HG03442 (cell line): Measurements from ENCODE around the gene EPHB1.
A peak's percentile ranks its signal among the peaks of the same experiment; 100 is the strongest.
"Not testable (repeated sequence)": the region's sequence is repeated elsewhere in the genome, so short reads cannot be mapped to it uniquely, and the experiment has no call there.

Experiments used
- ATAC-seq: cut with Tn5 transposase; IDR thresholded peaks from one replicate; pipeline ENCODE4 v1.9.1; 2021; ENCODE audit warnings: mild to moderate bottlenecking, moderate library complexity; ENCODE audit not compliant: unreplicated experiment

EPHB1 gene

DNA sequence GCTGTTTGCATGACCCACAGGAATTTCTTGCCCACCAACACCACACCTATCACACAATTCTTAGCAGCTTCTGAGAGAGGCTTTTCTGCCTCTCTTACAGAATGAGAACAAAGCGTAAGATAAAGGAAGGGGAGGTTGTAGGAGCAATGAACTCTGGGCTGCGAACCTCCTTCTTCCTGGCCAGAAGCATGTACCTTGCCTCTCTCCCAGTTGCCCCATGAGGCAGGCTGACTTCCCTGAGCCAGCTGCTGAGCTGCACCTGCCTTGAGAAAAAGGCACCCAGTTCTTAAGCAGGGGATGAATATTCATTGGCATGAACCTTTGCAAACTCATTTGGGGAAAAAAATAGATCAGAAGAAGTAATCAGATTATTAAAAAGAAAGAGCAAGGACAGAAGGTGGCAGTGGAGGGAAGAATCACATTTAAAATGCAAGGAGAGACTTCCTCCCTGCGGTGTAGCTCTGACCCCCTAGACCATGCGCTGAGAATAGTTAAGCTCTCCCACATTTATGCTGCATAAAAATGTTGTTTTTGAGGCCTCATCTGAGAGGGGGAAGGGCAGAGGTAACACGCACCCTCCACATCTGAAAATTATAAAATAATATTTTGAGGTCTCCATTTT, 304.8 kb downstream of the EPHB1 start:
- ATAC-seq: no peak

- ATAC-seq: no peak
These were observed 305.3 kb downstream of the EPHB1 start for GRCh38 chr3:135100366-135100765.

- ATAC-seq: no peak
These were observed 308.9 kb downstream of the EPHB1 start for GRCh38 chr3:135103917-135104316.

- no peak for ATAC-seq
These were observed 311.4 kb downstream of the EPHB1 start for GRCh38 chr3:135106445-135106844.

DNA sequence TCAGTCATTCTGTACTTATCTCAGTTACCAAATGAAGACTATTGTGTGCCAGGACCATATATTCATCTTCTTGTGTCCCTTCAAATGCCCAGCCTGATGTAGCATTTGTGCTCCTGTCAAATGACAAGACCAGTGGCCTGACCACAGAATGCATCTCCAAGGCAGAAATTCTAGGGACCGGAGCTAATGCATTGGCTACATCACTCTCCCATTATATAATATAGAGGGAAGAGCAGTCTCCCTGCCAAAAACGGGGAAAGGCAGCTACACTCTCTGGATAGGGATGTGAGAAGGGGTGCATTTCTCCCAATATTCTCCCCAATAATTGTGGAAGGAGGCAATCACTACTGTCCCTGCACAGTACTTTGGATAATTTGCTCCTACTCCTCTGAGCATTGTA, 312.0 kb downstream of the EPHB1 start:
- no peak for ATAC-seq

DNA sequence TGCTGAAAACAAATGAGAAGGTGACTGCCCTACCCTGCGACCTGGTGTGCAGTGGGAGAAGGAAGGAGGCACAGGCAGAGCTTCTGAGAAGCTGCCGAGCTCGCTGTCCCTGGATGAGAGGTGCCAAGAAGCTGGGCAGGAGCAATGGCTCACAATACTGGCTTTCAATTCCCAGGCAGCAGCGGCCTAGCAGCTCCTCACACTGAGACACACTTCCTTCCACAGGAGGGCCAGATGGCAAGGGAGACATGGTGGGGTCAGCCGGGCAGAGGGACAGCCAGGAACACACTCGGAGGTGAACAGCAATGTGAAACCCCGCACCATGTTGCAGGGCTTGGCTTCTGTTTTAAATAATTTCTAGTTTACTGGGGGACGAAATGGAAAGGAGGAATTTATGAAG, 314.6 kb downstream of the EPHB1 start:
- ATAC-seq: no peak

- not testable (repeated sequence) for ATAC-seq
These were observed 319.5 kb downstream of the EPHB1 start for GRCh38 chr3:135114551-135114950.

DNA sequence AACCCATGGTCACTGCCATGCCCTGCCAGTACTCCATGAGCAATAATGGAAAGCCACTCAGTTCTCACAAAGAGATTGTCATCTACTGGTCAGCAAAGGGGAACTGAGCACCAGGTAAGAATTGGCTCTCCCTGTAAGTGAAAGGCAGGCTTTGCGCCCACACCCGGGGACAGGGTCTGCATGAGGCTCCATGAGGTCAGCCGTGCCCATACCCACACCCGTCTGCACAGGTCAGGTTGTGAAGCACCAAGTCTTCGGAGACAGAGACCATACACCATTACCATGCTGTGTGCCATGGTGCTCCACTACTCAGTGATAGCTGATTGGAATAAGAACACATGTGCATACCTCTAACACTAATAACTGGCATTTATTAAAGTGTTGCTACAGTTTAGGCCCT, 322.9 kb downstream of the EPHB1 start:
- no peak for ATAC-seq

DNA sequence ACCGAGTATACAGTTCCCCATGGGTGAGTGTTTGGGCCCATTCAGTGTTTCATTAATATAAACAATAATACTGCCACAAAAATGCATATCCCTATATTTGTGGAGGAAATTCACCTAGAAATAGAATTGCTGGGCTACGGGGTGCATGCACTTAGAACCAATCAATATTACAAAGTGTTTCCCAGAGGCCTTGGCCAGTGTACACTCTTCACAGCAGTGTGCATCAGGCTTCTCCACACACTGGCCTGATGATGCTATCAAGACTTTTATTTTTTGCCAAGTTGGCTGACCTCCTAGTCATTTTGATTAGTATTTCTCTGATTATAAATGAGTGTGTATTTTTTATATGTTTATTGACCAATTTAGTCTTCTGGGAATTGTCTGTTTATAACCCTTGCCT, 323.7 kb downstream of the EPHB1 start:
- ATAC-seq: no peak

DNA sequence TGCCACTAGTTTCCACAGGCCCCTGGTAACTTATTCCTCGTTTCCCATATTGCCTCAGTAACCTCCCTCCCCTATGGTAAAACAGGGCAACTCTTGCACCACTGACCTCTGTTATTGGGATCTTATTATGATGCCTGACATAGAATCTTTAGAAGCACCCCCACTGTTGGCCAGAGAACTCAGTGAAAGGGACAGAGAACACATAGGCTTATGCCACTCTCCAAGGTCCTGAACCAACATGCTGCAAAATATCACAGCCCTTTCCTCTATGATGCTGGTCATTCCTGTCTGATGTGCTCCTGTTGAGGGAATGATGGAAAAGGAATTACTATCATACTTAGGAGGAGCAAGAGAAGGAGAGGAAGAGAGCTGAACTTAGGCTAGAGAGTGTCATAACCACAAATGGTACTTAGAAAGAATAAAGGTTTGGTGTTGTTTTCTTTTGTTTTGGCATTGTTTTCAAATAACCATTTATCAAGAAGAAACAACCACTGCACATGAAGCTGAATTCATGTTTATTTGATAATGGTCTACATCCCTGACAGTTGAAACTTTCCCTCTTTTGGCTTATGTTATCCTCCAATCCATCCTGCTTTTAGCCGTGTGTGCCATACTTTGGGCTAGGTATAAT, 330.2 kb downstream of the EPHB1 start:
- no peak for ATAC-seq

- ATAC-seq: no peak
These were observed 332.9 kb downstream of the EPHB1 start for GRCh38 chr3:135127946-135128470.

DNA sequence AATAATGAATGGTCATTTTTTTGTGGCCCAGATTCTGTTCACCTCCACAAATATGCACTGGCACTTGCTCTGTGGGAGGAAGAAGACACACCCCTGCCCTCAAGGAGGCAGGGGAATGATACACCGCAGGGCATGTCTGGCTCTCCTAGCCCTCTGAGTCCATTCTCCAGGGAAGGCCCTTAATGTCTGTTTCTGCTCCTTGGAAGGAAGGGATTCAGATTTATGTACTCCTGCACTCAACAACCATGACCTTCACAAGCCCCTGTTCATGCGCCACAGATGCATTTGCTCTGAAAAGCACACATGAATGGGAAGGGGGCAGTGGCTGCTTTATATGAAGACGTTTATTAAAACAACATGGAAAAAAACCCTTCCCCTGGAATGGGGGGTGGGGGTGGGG, 333.8 kb downstream of the EPHB1 start:
- no peak for ATAC-seq

GRCh38 chr3:135131290-135131689, 336.2 kb downstream of the EPHB1 start:
- no peak for ATAC-seq

GRCh38 chr3:135133905-135134683, 339.0 kb downstream of the EPHB1 start:
- ATAC-seq: no peak

GRCh38 chr3:135134684-135135075, 339.6 kb downstream of the EPHB1 start:
- ATAC-seq: no peak

DNA sequence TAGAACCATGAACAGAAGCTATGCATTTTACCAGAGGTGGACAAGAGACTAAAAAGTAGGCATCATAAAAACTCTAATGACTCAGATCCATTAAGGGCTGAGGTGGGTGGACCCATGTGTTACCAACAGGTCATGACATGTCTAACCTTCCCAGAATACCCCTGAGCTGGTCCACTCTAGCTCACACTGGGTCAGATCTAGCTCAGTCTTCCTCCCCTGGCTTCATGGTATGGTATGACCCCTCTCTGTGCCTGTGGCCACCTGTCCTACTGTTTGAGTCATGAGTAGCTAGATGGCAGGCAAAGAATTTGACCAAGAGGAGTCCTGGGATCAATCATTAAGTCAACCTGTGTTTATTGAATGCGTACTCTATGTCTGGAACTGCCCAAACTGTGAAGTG, 340.4 kb downstream of the EPHB1 start:
- ATAC-seq: no peak

GRCh38 chr3:135136361-135137100, 341.5 kb downstream of the EPHB1 start:
- peak; percentile 46 for ATAC-seq

GRCh38 chr3:135137296-135137695, 342.2 kb downstream of the EPHB1 start:
- ATAC-seq: no peak

- ATAC-seq: no peak
These were observed 343.7 kb downstream of the EPHB1 start for GRCh38 chr3:135138776-135139175.

- ATAC-seq: no peak
These were observed 345.5 kb downstream of the EPHB1 start for GRCh38 chr3:135140591-135140990.

GRCh38 chr3:135141160-135141559, 346.1 kb downstream of the EPHB1 start:
- no peak for ATAC-seq
